GM13977 (cell line): ENCODE data around the gene SUPV3L1.

Experiments used
- DNase-seq: peaks from one replicate; pipeline ENCODE4 v3.0.0; 2012; ENCODE audit warnings: low spot score
- in situ Hi-C: fragments of 300-500 bp; cut with MboI; formaldehyde crosslinking; loops from one replicate; pipeline ENCODE4 v1.12.0; 2022; ENCODE audit warnings: low sequenced_read_pairs, low pct_unique_long_range_greater_than_20kb, mixed read lengths, inconsistent platforms; ENCODE audit not compliant: unreplicated experiment
- TF ChIP-seq, protein P1 (sequence below): IDR thresholded peaks from 2 replicates; pipeline ENCODE4 v1.5.1; 2012; ENCODE audit warnings: mild to moderate bottlenecking, control low read depth; ENCODE audit not compliant: insufficient read depth; ENCODE audit errors: extremely low read depth, missing control alignments

SUPV3L1 gene

DNA sequence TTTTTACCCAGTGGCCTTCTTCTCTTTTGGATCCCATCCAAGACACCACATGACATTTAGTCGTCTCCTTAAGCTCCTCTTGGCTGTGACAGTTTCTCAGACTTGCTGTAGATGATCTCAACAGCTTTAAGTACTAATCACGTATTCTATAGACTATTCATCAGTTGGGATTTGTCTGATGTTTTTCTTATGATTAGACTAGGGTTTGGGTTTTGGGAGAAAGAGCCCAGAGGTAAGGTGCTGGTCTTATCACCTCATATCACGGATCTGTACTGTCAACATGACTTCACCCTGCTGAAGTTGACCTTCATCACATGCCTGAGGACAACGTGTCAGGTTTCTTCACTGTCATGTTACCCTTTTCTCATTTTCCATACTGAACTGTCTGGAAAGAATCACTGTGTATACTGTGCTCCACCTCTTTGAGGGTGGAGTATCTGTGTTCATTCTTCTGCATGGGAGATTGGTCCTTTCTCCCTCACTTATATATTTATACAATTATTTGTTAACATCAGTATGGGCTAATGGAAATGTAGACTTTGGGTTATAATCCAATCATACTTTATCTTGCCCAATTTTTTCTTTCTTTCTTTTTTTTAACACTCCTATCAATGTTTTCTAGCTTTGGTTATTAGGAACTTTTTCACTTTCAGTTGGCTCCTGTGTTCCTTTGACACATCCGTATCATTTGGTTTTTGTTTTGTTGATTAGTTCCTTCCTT lies 33.7 kb downstream of the SUPV3L1 start:
- in situ Hi-C loops = loop anchor here (25.0 kb wide), 1 partner anchor 201 kb away; no protein-coding TSS in a partner anchor
- DNase-seq = no peak
- TF ChIP-seq, protein P1, sequence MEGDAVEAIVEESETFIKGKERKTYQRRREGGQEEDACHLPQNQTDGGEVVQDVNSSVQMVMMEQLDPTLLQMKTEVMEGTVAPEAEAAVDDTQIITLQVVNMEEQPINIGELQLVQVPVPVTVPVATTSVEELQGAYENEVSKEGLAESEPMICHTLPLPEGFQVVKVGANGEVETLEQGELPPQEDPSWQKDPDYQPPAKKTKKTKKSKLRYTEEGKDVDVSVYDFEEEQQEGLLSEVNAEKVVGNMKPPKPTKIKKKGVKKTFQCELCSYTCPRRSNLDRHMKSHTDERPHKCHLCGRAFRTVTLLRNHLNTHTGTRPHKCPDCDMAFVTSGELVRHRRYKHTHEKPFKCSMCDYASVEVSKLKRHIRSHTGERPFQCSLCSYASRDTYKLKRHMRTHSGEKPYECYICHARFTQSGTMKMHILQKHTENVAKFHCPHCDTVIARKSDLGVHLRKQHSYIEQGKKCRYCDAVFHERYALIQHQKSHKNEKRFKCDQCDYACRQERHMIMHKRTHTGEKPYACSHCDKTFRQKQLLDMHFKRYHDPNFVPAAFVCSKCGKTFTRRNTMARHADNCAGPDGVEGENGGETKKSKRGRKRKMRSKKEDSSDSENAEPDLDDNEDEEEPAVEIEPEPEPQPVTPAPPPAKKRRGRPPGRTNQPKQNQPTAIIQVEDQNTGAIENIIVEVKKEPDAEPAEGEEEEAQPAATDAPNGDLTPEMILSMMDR = no peak

DNA sequence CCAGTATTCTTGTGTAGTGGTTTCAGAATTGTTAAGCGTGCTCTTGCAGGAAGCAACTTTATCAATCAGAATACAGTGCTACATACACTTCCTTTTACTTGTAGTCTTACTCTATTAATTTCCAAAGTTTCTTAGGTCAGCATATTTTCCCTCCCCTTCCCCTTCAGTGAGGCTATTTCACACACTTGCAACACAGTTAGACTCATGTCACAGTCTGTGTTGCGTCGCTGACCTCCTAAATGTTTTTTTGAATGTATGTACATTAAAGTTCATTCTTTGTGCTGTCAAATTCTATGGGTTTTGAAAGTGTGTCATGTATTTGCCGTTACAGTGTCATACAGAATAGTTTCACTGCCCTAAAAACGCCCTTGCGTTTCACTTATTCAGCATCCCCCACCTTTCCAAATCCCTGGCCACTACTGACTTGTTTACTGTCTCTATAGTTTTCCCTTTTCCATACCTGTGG lies 34.7 kb downstream of the SUPV3L1 start:
- TF ChIP-seq, protein P1 = no peak
- DNase-seq = no peak
- in situ Hi-C loops = loop anchor here (25.0 kb wide), 1 partner anchor 202 kb away; no protein-coding TSS in a partner anchor

DNA sequence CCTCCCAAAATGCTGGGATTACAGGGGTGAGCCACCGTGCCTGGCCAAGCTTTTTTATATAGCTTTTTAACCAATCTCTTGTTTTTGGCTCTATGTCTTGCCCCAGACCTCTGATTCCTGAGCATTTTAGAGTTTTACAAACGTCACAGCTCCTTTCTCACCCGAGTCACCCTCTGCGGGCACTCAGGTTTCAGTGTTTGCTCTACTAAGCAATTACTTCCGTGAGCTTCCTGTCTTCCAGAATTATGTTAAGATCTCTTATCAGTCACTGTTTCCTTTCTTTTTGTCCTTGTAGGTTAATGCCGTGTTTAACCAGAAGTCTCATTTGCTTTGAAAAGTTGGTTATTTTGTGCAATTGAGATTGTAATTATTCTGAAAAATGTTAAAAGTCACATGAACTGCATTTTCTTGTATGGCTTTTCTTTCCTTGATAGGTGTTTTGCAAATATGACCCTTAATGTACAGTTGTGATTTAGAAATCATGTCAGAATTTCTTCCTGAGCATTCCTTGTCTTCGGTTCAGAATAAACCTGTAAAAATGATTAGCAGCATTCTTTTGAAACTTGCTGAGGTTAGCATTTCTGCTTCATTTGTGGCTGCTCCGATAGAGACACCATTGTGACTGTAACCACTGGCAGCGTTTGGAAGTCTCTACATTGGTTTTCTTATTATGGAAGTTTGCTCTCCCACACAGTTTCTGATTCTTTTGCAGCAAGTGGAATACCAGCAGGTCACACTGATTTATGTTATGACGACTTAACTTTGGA lies 35.6 kb downstream of the SUPV3L1 start:
- TF ChIP-seq, protein P1 = no peak
- DNase-seq = no peak
- in situ Hi-C loops = loop anchor here (25.0 kb wide), 1 partner anchor 203 kb away; no protein-coding TSS in a partner anchor

DNA sequence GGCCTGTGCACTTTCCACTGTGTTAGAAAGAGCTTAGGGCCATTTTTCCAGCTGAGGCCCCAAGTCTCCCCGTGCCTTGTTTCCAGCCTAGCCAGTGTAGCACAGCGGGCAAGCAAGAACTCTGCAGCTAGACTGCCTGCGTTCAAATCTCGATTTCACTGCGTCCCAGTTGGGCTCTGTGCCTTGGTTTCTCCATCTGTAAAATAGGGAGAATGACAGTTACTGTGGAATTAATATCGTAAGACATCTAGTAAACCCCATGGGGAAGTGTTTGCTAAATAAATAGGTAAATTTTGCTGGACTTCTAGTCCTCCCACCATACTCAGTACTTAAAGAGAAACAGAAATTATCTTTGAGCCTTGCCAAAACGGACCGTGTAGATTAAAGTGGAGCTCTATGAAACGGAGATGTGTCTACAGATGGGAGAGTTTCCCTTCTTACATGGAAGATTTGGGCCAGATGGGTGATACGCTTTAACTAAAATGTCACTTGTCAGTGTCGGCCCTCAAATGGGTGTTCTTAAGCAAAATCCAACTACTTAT lies 36.6 kb downstream of the SUPV3L1 start:
- in situ Hi-C loops = loop anchor here (25.0 kb wide), 1 partner anchor 204 kb away; no protein-coding TSS in a partner anchor
- DNase-seq = no peak
- TF ChIP-seq, protein P1 = no peak

DNA sequence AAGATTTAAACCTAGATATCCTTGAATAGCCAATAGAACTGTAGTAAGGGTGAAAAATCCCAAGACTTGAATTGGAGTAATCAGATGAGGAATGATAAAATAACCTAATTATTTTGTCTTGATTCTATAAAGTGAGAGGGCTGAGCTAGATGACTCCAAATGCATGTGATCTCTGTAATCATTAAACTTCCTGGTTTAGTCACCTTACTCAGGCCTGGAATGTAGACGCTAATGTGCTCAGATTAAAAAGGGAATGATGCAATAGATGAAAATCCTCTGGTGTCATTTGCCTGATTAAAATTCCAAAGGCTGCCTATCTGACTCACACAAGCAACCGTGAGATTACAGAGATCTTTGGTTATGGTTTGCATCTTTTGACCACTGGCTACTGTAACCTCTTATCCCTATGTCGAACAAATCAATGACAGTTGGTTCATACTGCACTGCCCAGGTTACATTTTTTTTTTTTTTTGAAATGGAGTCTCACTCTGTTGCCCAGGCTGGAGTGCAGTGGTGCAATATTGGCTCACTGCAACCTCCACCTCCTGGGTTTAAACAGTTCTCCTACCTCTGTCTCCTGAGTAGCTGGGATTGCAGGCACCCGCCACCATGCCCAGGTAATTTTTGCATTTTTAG lies 37.2 kb downstream of the SUPV3L1 start:
- no peak for DNase-seq
- in situ Hi-C loops = loop anchor here (25.0 kb wide), 1 partner anchor 205 kb away; no protein-coding TSS in a partner anchor
- TF ChIP-seq, protein P1 = no peak

DNA sequence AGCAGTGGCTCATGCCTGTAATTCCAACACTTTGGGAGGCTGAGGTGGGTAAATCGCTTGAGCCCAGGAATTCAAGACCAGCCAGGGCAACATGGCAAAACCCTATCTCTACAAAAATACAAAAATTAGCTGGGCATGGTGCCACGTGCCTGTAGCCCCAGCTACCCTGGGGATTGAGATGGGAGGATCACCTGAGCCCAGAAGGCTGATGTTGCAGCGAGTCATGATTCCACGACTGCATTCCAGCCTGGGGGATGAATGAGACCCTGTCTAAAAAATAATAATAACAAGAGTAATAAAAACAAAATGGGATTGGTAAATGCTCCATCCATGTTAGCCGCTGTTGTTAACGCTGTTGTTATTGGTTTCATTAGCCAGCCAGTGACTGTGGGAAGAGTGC lies 38.8 kb downstream of the SUPV3L1 start:
- in situ Hi-C loops = loop anchor here (25.0 kb wide), 1 partner anchor 207 kb away; no protein-coding TSS in a partner anchor
- DNase-seq = no peak
- TF ChIP-seq, protein P1 = no peak
